LNCAP (cell line): Measurements from ENCODE around the gene FGR.

Source experiments
- TF ChIP-seq, protein P1 (sequence below): fragments of 450-650 bp; IDR thresholded peaks from 2 replicates; pipeline ENCODE4 v1.5.1; 2017; ENCODE audit warnings: mild to moderate bottlenecking

FGR gene

GRCh38 chr1:27617420-27617819, 17.6 kb downstream of the FGR start:
- TF ChIP-seq, protein P1, sequence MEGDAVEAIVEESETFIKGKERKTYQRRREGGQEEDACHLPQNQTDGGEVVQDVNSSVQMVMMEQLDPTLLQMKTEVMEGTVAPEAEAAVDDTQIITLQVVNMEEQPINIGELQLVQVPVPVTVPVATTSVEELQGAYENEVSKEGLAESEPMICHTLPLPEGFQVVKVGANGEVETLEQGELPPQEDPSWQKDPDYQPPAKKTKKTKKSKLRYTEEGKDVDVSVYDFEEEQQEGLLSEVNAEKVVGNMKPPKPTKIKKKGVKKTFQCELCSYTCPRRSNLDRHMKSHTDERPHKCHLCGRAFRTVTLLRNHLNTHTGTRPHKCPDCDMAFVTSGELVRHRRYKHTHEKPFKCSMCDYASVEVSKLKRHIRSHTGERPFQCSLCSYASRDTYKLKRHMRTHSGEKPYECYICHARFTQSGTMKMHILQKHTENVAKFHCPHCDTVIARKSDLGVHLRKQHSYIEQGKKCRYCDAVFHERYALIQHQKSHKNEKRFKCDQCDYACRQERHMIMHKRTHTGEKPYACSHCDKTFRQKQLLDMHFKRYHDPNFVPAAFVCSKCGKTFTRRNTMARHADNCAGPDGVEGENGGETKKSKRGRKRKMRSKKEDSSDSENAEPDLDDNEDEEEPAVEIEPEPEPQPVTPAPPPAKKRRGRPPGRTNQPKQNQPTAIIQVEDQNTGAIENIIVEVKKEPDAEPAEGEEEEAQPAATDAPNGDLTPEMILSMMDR: no peak

GRCh38 chr1:27616441-27616840, 18.5 kb downstream of the FGR start:
- TF ChIP-seq, protein P1: no peak

DNA sequence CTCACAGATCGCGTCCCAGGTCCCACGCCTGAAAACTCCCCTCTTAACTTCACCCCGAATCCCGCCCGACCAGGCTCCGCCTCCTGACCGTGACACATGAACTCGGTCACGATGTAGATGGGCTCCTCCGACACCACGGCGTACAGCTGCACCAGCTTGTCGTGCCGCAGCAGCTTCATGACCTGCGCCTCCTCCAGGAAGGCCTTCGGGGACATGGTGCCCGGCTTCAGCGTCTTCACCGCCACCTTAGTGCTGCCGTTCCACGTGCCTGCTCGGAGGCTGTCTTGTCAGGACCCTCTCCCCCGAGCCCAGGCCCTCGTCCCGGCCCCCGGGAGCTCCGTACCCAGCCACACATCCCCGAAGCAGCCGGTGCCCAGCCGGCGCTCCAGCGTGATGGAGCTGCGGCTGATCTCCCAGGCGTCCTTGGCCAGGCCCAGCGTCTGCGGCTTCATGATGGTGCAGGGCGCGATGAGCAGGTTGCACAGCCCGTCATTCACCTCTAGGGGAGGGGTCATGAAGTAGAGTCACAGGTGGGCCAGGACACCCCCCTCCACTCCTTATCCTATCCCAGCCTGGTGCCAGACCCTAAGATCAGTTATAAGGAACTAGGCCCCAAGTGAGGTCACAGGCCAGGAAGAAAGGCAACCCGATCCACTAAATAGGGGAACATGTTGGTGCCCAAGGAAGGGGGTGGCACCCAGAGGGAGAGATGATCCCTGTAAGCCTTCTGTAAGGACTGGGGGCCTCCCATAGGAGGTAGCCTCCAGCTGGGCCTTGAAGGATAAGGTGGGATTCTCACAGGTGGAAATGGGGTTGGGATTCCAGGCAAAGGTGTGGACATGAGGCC, 19.4 kb downstream of the FGR start:
- TF ChIP-seq, protein P1: no peak

DNA sequence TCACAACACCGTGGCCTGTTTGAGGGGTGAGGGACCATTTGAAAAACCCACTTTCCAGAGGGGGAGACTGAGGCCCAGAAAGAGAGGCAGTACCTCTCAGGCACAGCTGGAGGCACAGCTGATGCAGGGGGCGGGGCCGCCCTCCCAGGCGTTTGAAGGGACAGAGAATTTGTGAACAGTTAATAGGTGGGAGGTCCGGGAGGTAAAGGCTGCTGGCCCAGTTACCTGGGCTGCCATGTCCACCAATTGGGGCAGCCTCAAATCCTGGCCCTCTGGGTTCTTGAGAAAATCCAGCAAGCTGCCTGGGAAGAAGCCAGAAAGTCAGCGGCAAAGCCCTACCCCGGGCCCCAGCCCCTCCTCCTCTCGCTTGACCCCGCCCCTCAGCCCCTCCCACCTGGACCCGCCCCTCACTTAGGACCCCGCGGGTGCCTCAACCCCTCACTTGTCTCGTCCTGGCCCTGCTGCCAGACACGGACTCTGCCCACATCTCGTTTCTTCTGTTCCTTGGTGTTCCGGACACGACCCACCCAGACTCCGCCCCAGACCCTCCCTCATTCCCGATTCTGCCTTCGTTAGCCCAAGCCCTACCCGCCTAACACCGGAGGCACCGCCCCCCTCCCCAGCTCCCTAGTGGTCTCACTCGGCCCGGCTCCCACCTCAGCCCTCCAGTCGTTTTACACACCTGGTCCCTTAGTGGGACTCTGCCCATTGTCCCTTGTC, 20.2 kb downstream of the FGR start:
- TF ChIP-seq, protein P1: no peak

DNA sequence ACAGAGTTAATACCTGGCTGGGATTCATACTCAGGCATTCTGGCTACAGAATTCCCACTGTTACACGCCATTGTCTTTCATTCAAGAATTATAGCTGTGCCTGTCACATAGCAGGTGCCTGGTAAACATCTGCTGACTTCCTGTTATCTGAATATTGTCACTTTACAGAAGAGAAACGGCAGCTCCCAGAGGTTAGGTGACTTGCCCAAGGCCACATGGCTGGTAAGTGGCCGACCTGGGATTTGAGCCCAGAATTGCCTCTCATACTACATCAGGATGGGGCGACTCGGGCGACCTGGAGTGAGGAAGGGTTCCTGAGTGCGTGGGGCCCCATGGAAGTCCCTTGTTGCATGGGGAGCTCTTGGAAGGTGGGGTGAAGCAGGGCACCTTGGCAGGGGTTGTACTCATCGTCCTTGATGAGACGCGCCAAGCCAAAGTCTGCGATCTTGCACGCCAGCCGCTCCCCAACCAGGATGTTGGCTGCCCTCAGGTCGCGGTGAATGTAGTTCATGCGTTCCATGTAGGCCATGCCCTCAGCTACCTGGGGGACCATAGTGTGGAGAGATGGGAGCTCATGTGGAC, 20.9 kb downstream of the FGR start:
- TF ChIP-seq, protein P1: no peak

- TF ChIP-seq, protein P1: no peak
These were observed 22.3 kb downstream of the FGR start for GRCh38 chr1:27612718-27613117.

DNA sequence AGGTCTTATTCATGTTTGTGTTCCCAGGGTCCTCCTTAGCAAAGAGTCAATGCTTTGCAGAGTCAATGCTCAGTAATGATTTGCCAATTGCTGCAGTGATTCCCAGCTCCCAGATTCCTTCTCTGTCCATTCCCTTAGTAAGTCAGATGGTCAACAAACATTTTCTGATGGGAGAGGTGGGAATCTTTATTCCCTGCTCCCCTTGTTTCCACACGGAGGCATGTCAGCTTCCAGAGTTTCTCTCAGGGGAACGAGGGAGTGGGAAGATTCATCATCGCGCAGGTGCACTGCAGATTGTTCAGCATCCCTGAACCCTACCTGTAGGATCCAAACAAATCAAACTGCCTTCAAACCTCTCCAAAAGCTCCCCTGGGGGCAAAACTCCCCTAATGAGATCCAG, 23.5 kb downstream of the FGR start:
- TF ChIP-seq, protein P1: no peak
